Adrenal gland (tissue), 5 donors: ENCODE results near the gene CA5A.
"Not testable (repeated sequence)": the region's sequence is repeated elsewhere in the genome, so short reads cannot be mapped to it uniquely, and the experiment has no call there.

Experiments used
- CTCF ChIP-seq, 6 experiments: fragments of 450-650 bp in 4 of 6; fragments of 200-600 bp in 2 of 6; sonication (generic) in 1 of 6; IDR thresholded peaks; 1 replicate in 5 of 6; 2 replicates in 1 of 6; pipeline versions ENCODE4 v1.5.1 to v1.8.0; 2016 to 2021; ENCODE audit warnings: antibody characterized with exemption in 6 of 6, mild to moderate bottlenecking in 2 of 6, moderate library complexity in 1 of 6
- POLR2A ChIP-seq, 2 donors: fragments of 450-650 bp; IDR thresholded peaks; one replicate each; pipeline ENCODE4 v1.6.1; 2017; ENCODE audit warnings: antibody characterized with exemption in 2 of 2, mild to moderate bottlenecking in 2 of 2, moderate library complexity in 1 of 2
- donor health status: DM: no; HTN: no; CAD: no.

- TF ChIP-seq CTCF, POLR2A (IDR thresholded peaks at IDR 0.05): not testable (repeated sequence)
Observed at GRCh38 chr16:87869879-87870417, 66.4 kb downstream of the CA5A start.
